CD4-positive, alpha-beta T cell treated with Interleukin-2 at 100 ng/mL for 4 hours (primary cell): Measurements from ENCODE around the gene CD48.
"Not testable (repeated sequence)": the region's sequence is repeated elsewhere in the genome, so short reads cannot be mapped to it uniquely, and the experiment has no call there.

Experiments
- DNase-seq: peaks from one replicate; pipeline ENCODE4 v3.0.0-alpha.2; 2020; ENCODE audit warnings: low spot score

The CD48 gene

GRCh38 chr1:160712525-160713080, 981 bp upstream of the CD48 start:
- peak; percentile 64 for DNase-seq

- no peak for DNase-seq
These were observed 383 bp downstream of the CD48 start for GRCh38 chr1:160711276-160711601.

GRCh38 chr1:160710517-160711252, 937 bp downstream of the CD48 start:
- no peak for DNase-seq

GRCh38 chr1:160709715-160710114, 1.9 kb downstream of the CD48 start:
- DNase-seq, result no peak

GRCh38 chr1:160708801-160709200, 2.8 kb downstream of the CD48 start:
- DNase-seq, result peak; percentile 70

GRCh38 chr1:160708118-160708517, 3.5 kb downstream of the CD48 start:
- DNase-seq, result peak; percentile 40

GRCh38 chr1:160707236-160708064, 4.2 kb downstream of the CD48 start:
- peak; percentile 45 for DNase-seq

- no peak for DNase-seq
These were observed 4.9 kb downstream of the CD48 start for GRCh38 chr1:160706526-160707235.

- no peak for DNase-seq
These were observed 5.9 kb downstream of the CD48 start for GRCh38 chr1:160705742-160706141.

GRCh38 chr1:160705212-160705621, 6.4 kb downstream of the CD48 start:
- DNase-seq, result not testable (repeated sequence)

- DNase-seq, result no peak
These were observed 7.4 kb downstream of the CD48 start for GRCh38 chr1:160704250-160704649.

- no peak for DNase-seq
These were observed 9.5 kb downstream of the CD48 start for GRCh38 chr1:160702100-160702499.

GRCh38 chr1:160692390-160692789, 19.2 kb downstream of the CD48 start:
- not testable (repeated sequence) for DNase-seq

- DNase-seq, result no peak
These were observed 26.4 kb downstream of the CD48 start for GRCh38 chr1:160685266-160685665.

- peak; percentile 75 for DNase-seq
These were observed 28.4 kb downstream of the CD48 start for GRCh38 chr1:160682983-160683865.

GRCh38 chr1:160681891-160682140, 29.8 kb downstream of the CD48 start:
- no peak for DNase-seq

- peak; percentile 90 for DNase-seq
These were observed 30.3 kb downstream of the CD48 start for GRCh38 chr1:160681066-160681890.

- no peak for DNase-seq
These were observed 31.2 kb downstream of the CD48 start for GRCh38 chr1:160680399-160680798.

GRCh38 chr1:160679893-160680292, 31.7 kb downstream of the CD48 start:
- DNase-seq, result no peak

- no peak for DNase-seq
These were observed 34.6 kb downstream of the CD48 start for GRCh38 chr1:160676869-160677597.
